H54 (cell line): ENCODE data around the gene XRCC4.

Source experiments
- DNase-seq: peaks from one replicate; pipeline ENCODE4 v3.0.0; 2011; ENCODE audit warnings: low spot score, mixed read lengths; ENCODE audit not compliant: insufficient read length
- FAIRE-seq: peaks from 3 replicates; lab custom pipeline; 2011; peaks lifted over from hg19 to GRCh38; lab: Jason Lieb, UNC
- POLR2A ChIP-seq: IDR thresholded peaks from 2 replicates; pipeline ENCODE4 v1.6.1; 2011; ENCODE audit warnings: low read depth, mild to moderate bottlenecking, low read length

XRCC4 gene

GRCh38 chr5:83092619-83093018 lies 15.3 kb downstream of the XRCC4 start:
- DNase-seq (no peak), FAIRE-seq (no peak)
- no peak for TF ChIP-seq POLR2A

- DNase-seq (no peak), FAIRE-seq (no peak)
- no peak for TF ChIP-seq POLR2A
Measured at GRCh38 chr5:83093692-83094091, 16.3 kb downstream of the XRCC4 start.

GRCh38 chr5:83095163-83095956 lies 18.0 kb downstream of the XRCC4 start:
- DNase-seq (no peak), FAIRE-seq (no peak)
- no peak for TF ChIP-seq POLR2A

- DNase-seq = peak; percentile 51
- FAIRE-seq = peak; percentile 99
Measured at GRCh38 chr5:83095957-83096539, 18.7 kb downstream of the XRCC4 start.

GRCh38 chr5:83096660-83097339 lies 19.5 kb downstream of the XRCC4 start:
- peak; percentile 45 for FAIRE-seq
- DNase-seq = no peak
- TF ChIP-seq POLR2A = no peak

More at GRCh38 chr5:83095957-83096539, 18.7 kb downstream of the XRCC4 start:
- no peak for TF ChIP-seq POLR2A

GRCh38 chr5:83097689-83098231 lies 20.4 kb downstream of the XRCC4 start:
- FAIRE-seq (peak; percentile 36), DNase-seq (no peak)
- TF ChIP-seq POLR2A = no peak

GRCh38 chr5:83099001-83099400 lies 21.7 kb downstream of the XRCC4 start:
- DNase-seq = no peak
- no peak for TF ChIP-seq POLR2A
- no peak for FAIRE-seq

- FAIRE-seq (peak; percentile 66), DNase-seq (no peak)
- TF ChIP-seq POLR2A = no peak
Measured at GRCh38 chr5:83099445-83099844, 22.1 kb downstream of the XRCC4 start.

GRCh38 chr5:83101514-83101913 lies 24.2 kb downstream of the XRCC4 start:
- FAIRE-seq (peak; percentile 72), DNase-seq (no peak)
- TF ChIP-seq POLR2A = no peak

- DNase-seq (no peak), FAIRE-seq (no peak)
- no peak for TF ChIP-seq POLR2A
Measured at GRCh38 chr5:83102364-83102980, 25.1 kb downstream of the XRCC4 start.

GRCh38 chr5:83104021-83104420 lies 26.7 kb downstream of the XRCC4 start:
- DNase-seq = no peak
- no peak for TF ChIP-seq POLR2A
- FAIRE-seq = no peak

GRCh38 chr5:83107692-83108420 lies 30.5 kb downstream of the XRCC4 start:
- FAIRE-seq (no peak), DNase-seq (no peak)
- no peak for TF ChIP-seq POLR2A

GRCh38 chr5:83109380-83109779 lies 32.0 kb downstream of the XRCC4 start:
- no peak for TF ChIP-seq POLR2A
- no peak for FAIRE-seq
- DNase-seq = no peak

- no peak for TF ChIP-seq POLR2A
- DNase-seq (no peak), FAIRE-seq (no peak)
Measured at GRCh38 chr5:83115816-83116215, 38.5 kb downstream of the XRCC4 start.
